ENCODE measurements around the gene WWOX. TPM values are rescaled to one million over a fixed set of nuclear protein-coding genes. Genes with fewer than 3 reads are reported as not detected.

Gene WWOX
- total and polyA plus RNA-seq, 2 of the 4 experiments (the other 2 are of a cell fraction) = 2.7 to 5.4 TPM

GRCh38 chr16:79137426-79137939 lies 1038.0 kb downstream of the WWOX start:
- POLR2A ChIA-PET (ENCODE audit: unreplicated experiment) = no interaction called here
- in situ Hi-C loops (cut with MboI; ENCODE audit: low sequenced_read_pairs) = no loop called here

More at GRCh38 chr16:79137426-79137939, 1038.0 kb downstream of the WWOX start:
- H3K27me3 ChIP-seq (ENCODE audit: control insufficient read depth, insufficient read depth, low read length) = no peaks in the 10 kb centered on the region
- H3K4me2 ChIP-seq (ENCODE audit: low read depth, low read length) = no peak overlapping the region
- no peak overlapping the region for H4K8ac ChIP-seq (ENCODE audit: low read depth in 2 of 2, low read length in 2 of 2)
- H3K36me3 ChIP-seq (ENCODE audit: control insufficient read depth, insufficient read depth, low read length) = no peaks in the 10 kb centered on the region
- BruUV-seq (replicated peaks) = no TSS peak
- H3K18ac ChIP-seq (ENCODE audit: low read depth, low read length) = no peak overlapping the region
- no peak overlapping the region for H3K23ac ChIP-seq (ENCODE audit: low read depth, low read length)
- no peak overlapping the region for H2AFZ ChIP-seq (replicated peaks; ENCODE audit: low read length, poor library complexity)
- no peaks in the 10 kb centered on the region for H3K4me1 ChIP-seq (ENCODE audit: control insufficient read depth, insufficient read depth, low read length)
- H3K14ac ChIP-seq (replicated peaks; ENCODE audit: low read depth, low read length) = no peak overlapping the region
- H2BK20ac ChIP-seq (ENCODE audit: low read depth, low read length) = no peak overlapping the region
- H3K56ac ChIP-seq (ENCODE audit: extremely low read depth, insufficient read depth, low read length) = no peak overlapping the region
- H3K9me1 ChIP-seq (ENCODE audit: insufficient read depth, low read length) = no peaks in the 10 kb centered on the region
- H4K20me1 ChIP-seq (ENCODE audit: insufficient read depth, low read length) = no peaks in the 10 kb centered on the region
- H2BK120ac ChIP-seq (ENCODE audit: low read depth, low read length) = no peak overlapping the region
- no peak overlapping the region for H2BK15ac ChIP-seq (ENCODE audit: low read depth, low read length)
- no CpG with 5 or more reads among the region's 6 CpGs for WGBS, 2 experiments (ENCODE audit: extremely low coverage in 2 of 2, insufficient read length in 1 of 2)
- H3K4me3 ChIP-seq (ENCODE audit: insufficient read depth, low read depth, low read length) = no peak overlapping the region
- no peak overlapping the region for H2BK5ac ChIP-seq (ENCODE audit: low read depth, low read length, poor library complexity, severe bottlenecking)
- H2AK9ac ChIP-seq (replicated peaks; ENCODE audit: low read depth, low read length, poor library complexity) = no peak overlapping the region
- no peak overlapping the region for H3K4ac ChIP-seq (ENCODE audit: low read depth, low read length)
- DNase-seq = no peak
- no peaks in the 10 kb centered on the region for H3K79me1 ChIP-seq (ENCODE audit: low read depth in 1 of 2, low read length in 2 of 2)
- no peak overlapping the region for H2AK5ac ChIP-seq (ENCODE audit: low read depth, low read length)
- CTCF ChIA-PET = no interaction called here
- no peak overlapping the region for H4K5ac ChIP-seq (ENCODE audit: low read depth, low read length)
- no peak overlapping the region for H4K91ac ChIP-seq (ENCODE audit: insufficient read depth, low read depth, low read length)
- TF ChIP-seq, protein P1, sequence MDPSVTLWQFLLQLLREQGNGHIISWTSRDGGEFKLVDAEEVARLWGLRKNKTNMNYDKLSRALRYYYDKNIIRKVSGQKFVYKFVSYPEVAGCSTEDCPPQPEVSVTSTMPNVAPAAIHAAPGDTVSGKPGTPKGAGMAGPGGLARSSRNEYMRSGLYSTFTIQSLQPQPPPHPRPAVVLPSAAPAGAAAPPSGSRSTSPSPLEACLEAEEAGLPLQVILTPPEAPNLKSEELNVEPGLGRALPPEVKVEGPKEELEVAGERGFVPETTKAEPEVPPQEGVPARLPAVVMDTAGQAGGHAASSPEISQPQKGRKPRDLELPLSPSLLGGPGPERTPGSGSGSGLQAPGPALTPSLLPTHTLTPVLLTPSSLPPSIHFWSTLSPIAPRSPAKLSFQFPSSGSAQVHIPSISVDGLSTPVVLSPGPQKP (IDR thresholded peaks at IDR 0.05; ENCODE audit: borderline replicate concordance, low read depth, low read length) = no peak
- no peak for TF ChIP-seq POLR2A (IDR thresholded peaks at IDR 0.05; ENCODE audit: low read depth, low read length)
- TF ChIP-seq CEBPB (IDR thresholded peaks at IDR 0.05; ENCODE audit: low read depth, low read length) = no peak
- TF ChIP-seq, protein P2, sequence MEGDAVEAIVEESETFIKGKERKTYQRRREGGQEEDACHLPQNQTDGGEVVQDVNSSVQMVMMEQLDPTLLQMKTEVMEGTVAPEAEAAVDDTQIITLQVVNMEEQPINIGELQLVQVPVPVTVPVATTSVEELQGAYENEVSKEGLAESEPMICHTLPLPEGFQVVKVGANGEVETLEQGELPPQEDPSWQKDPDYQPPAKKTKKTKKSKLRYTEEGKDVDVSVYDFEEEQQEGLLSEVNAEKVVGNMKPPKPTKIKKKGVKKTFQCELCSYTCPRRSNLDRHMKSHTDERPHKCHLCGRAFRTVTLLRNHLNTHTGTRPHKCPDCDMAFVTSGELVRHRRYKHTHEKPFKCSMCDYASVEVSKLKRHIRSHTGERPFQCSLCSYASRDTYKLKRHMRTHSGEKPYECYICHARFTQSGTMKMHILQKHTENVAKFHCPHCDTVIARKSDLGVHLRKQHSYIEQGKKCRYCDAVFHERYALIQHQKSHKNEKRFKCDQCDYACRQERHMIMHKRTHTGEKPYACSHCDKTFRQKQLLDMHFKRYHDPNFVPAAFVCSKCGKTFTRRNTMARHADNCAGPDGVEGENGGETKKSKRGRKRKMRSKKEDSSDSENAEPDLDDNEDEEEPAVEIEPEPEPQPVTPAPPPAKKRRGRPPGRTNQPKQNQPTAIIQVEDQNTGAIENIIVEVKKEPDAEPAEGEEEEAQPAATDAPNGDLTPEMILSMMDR (conservative IDR thresholded peaks at IDR 0.05; ENCODE audit: low read depth, low read length) = no peak
- TF ChIP-seq NFE2L2 (IDR thresholded peaks at IDR 0.05; ENCODE audit: low read depth, low read length) = no peak
- TF ChIP-seq MXI1 (IDR thresholded peaks at IDR 0.05; ENCODE audit: borderline replicate concordance, low read depth, low read length) = no peak
- no peak for TF ChIP-seq MAZ (IDR thresholded peaks at IDR 0.05; ENCODE audit: borderline replicate concordance, low read depth, low read length)
- TF ChIP-seq USF2 (IDR thresholded peaks at IDR 0.05; ENCODE audit: low read depth, low read length) = no peak
- no peak for TF ChIP-seq BHLHE40 (IDR thresholded peaks at IDR 0.05; ENCODE audit: low read depth, low read length)
- TF ChIP-seq FOS (IDR thresholded peaks at IDR 0.05; ENCODE audit: low read depth, low read length) = no peak
- TF ChIP-seq MAFK (IDR thresholded peaks at IDR 0.05; ENCODE audit: low read depth, low read length) = no peak
- TF ChIP-seq SMC3 (IDR thresholded peaks at IDR 0.05; ENCODE audit: low read depth, low read length) = no peak
- no peak for TF ChIP-seq RFX5 (IDR thresholded peaks at IDR 0.05; ENCODE audit: low read depth, low read length)
- TF ChIP-seq RAD21 (IDR thresholded peaks at IDR 0.05; ENCODE audit: low read length) = no peak
- TF ChIP-seq RCOR1 (IDR thresholded peaks at IDR 0.05; ENCODE audit: insufficient replicate concordance, low read length) = no peak
- dilution Hi-C loops (cut with HindIII; ENCODE audit: low sequenced_read_pairs, unreplicated experiment) (no loop called here), intact Hi-C loops (cut with micrococcal nuclease) (no loop called here)
- ATAC-seq (ENCODE audit: low read depth) = no peak
- H3K9me3 ChIP-seq (ENCODE audit: control insufficient read depth, insufficient read depth, low read length) = peaks cover 26% of the 10 kb centered on the region
- H3K27ac ChIP-seq (ENCODE audit: insufficient read depth, low read length) = no peak overlapping the region
- H3K9ac ChIP-seq (ENCODE audit: low read depth, low read length) = no peak overlapping the region
